Right lobe of liver (tissue), 4 donors: ENCODE results near the gene GOSR2.

ENCODE experiments used
- CTCF ChIP-seq, 4 donors: fragments of 200-600 bp in 3 of 4; fragments of 450-650 bp in 1 of 4; IDR thresholded peaks; one replicate each; pipeline versions ENCODE4 v1.5.1 to v1.8.0; 2016 to 2022; ENCODE audit warnings: antibody characterized with exemption in 4 of 4, mild to moderate bottlenecking in 2 of 4
- POLR2A ChIP-seq: fragments of 450-650 bp; IDR thresholded peaks from one replicate; pipeline ENCODE4 v1.6.1; 2017; ENCODE audit warnings: antibody characterized with exemption, mild to moderate bottlenecking
- donor health status: DM: no; HTN: no; CAD: no.
- donor health status: DM: no; HTN: no; CAD: no.
- donor health status: DM: no; HTN: yes; CAD: no.

GRCh38 chr17:46928467-46929261 lies 5.7 kb downstream of the GOSR2 start:
- no peak for TF ChIP-seq CTCF (IDR thresholded peaks at IDR 0.05)
- TF ChIP-seq POLR2A = no peak
